Bronchial epithelial cell (primary cell): ENCODE data around the gene ZNF283. TPM values are rescaled to one million over a fixed set of nuclear protein-coding genes. Genes with fewer than 3 reads are reported as not detected.

Experiments
- DNase-seq: peaks from one replicate; pipeline ENCODE4 v3.0.0-alpha.2; 2010; ENCODE audit warnings: low read depth
- FAIRE-seq: peaks from 2 replicates; lab custom pipeline; 2011; peaks lifted over from hg19 to GRCh38; lab: Jason Lieb, UNC
- H3K27me3 ChIP-seq: 2 replicates; pipeline ENCODE4 v1.5.1; 2011; ENCODE audit warnings: low read length; ENCODE audit not compliant: control insufficient read depth, insufficient read depth
- H3K36me3 ChIP-seq: 2 replicates; pipeline ENCODE4 v1.5.1; 2011; ENCODE audit warnings: low read length; ENCODE audit not compliant: control insufficient read depth, insufficient read depth
- H3K4me3 ChIP-seq: 2 replicates; pipeline ENCODE4 v1.5.1; 2011; ENCODE audit warnings: mild to moderate bottlenecking, low read depth, low read length, control low read depth
- CTCF ChIP-seq: IDR thresholded peaks from 2 replicates; pipeline ENCODE4 v1.5.1; 2011; ENCODE audit warnings: mild to moderate bottlenecking, moderate library complexity, low read length, control low read depth, inconsistent platforms; ENCODE audit not compliant: insufficient read depth, severe bottlenecking
- total RNA-seq: library from RNA; depleted of rRNA; stranded (reverse); fragments of >200 nt; gene quantifications from 2 replicates; pipeline ENCODE4 v1.2.1, GENCODE V29; 2014

ZNF283 gene
- total RNA-seq, 1 donor from 2014 or later, result 12.4 TPM

DNA sequence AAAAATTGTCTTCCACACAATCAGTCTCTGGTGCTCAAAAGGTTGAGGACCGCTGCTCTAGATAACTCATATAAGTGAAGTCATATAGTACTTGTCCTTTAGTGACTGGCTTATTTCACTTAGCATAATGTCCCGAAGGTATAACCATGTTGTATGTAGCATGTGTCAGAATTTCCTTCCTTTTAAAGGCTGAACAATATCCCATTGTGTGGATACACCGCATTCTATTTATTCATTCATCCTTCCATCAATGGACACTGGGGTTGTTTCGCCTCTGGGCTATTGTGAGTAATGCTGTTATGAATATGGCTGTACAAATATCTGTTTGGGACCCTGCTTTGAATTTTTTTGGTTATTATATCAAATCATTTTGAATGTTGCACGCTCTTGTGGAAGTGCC is 20.3 kb upstream of the ZNF283 start:
- Histone ChIP-seq H3K27me3 (no peaks in the 10 kb centered on the region), H3K4me3 (no peak overlapping the region), H3K36me3 (no peaks in the 10 kb centered on the region)
- no peak for TF ChIP-seq CTCF
- FAIRE-seq (no peak), DNase-seq (no peak)

- no peak for DNase-seq
- no peaks in the 10 kb centered on the region for H3K27me3 ChIP-seq
- H3K36me3 ChIP-seq, result no peaks in the 10 kb centered on the region
- TF ChIP-seq CTCF, result no peak
- H3K4me3 ChIP-seq, result no peak overlapping the region
- no peak for FAIRE-seq
Observed at GRCh38 chr19:43807651-43808050, 19.5 kb upstream of the ZNF283 start.

- H3K4me3 ChIP-seq, result no peak overlapping the region
- no peaks in the 10 kb centered on the region for H3K36me3 ChIP-seq
- H3K27me3 ChIP-seq, result no peaks in the 10 kb centered on the region
- DNase-seq (peak; percentile 67), FAIRE-seq (no peak)
- TF ChIP-seq CTCF, result peak; percentile 40
Observed at GRCh38 chr19:43809762-43810696, 17.1 kb upstream of the ZNF283 start.

GRCh38 chr19:43811837-43812236 is 15.3 kb upstream of the ZNF283 start:
- TF ChIP-seq CTCF, result no peak
- FAIRE-seq (no peak), DNase-seq (no peak)
- no peaks in the 10 kb centered on the region for H3K36me3 ChIP-seq
- H3K4me3 ChIP-seq, result no peak overlapping the region
- H3K27me3 ChIP-seq, result no peaks in the 10 kb centered on the region

- Histone ChIP-seq H3K36me3 (no peaks in the 10 kb centered on the region), H3K27me3 (no peaks in the 10 kb centered on the region), H3K4me3 (no peak overlapping the region)
- no peak for DNase-seq
- FAIRE-seq, result no peak
- no peak for TF ChIP-seq CTCF
Observed at GRCh38 chr19:43812259-43812658, 14.9 kb upstream of the ZNF283 start.
